Epithelial cell of proximal tubule (primary cell): ENCODE measurements around the gene SPCS2. TPM values are rescaled to one million over a fixed set of nuclear protein-coding genes. Genes with fewer than 3 reads are reported as not detected.

Experiments used
- DNase-seq: peaks from one replicate; pipeline ENCODE4 v3.0.0-alpha.2; 2011; ENCODE audit warnings: low read depth
- H3K4me3 ChIP-seq: 2 replicates; pipeline ENCODE4 v1.5.1; 2011; ENCODE audit warnings: low read depth, mild to moderate bottlenecking, low read length
- total RNA-seq: library from RNA; depleted of rRNA; stranded (reverse); fragments of >200 nt; gene quantifications from 2 replicates; pipeline ENCODE4 v1.2.3, GENCODE V29; 2015
- TF ChIP-seq, protein P1 (sequence below): conservative IDR thresholded peaks from 2 replicates; pipeline ENCODE4 v1.5.1; 2012; ENCODE audit warnings: low read depth, mild to moderate bottlenecking, low read length

The SPCS2 gene
- total RNA-seq, 1 donor from 2014 or later = 42.8 TPM

- H3K4me3 ChIP-seq = peak overlapping the region; percentile 99
- no peak for DNase-seq
Measured at GRCh38 chr11:74949753-74950137, 679 bp downstream of the SPCS2 start.

DNA sequence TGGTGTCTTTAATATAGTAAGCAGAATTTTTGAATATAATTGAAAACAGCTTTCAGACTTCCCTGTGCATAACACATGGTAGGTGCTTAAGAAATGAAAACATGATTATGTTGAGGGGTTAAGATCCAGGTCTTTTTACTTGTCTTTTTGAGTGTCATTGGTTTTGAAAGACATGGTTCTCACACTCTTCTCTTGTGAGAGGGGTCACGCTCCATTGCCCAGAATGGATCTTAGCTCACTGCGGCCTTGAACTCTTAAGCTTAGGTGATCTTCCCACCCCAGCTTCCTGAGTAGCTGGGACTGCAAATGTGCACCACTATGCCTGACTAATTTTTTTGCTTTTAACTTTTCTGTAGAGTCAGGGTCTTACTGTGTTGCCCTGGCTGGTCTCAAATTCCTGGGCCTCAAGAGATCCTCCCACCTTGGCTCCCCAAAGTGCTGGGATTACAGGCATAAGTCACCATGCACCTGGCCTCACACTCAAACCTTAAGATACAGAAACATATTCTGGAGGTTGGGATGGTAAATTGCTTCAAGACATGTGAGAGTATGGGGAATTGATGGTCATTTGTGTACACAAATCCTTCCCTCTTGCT lies 1.4 kb downstream of the SPCS2 start:
- TF ChIP-seq, protein P1, sequence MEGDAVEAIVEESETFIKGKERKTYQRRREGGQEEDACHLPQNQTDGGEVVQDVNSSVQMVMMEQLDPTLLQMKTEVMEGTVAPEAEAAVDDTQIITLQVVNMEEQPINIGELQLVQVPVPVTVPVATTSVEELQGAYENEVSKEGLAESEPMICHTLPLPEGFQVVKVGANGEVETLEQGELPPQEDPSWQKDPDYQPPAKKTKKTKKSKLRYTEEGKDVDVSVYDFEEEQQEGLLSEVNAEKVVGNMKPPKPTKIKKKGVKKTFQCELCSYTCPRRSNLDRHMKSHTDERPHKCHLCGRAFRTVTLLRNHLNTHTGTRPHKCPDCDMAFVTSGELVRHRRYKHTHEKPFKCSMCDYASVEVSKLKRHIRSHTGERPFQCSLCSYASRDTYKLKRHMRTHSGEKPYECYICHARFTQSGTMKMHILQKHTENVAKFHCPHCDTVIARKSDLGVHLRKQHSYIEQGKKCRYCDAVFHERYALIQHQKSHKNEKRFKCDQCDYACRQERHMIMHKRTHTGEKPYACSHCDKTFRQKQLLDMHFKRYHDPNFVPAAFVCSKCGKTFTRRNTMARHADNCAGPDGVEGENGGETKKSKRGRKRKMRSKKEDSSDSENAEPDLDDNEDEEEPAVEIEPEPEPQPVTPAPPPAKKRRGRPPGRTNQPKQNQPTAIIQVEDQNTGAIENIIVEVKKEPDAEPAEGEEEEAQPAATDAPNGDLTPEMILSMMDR = no peak
- DNase-seq = no peak
- peak overlapping the region; percentile 99 for H3K4me3 ChIP-seq

More at GRCh38 chr11:74949753-74950137, 679 bp downstream of the SPCS2 start:
- TF ChIP-seq, protein P1 = no peak

GRCh38 chr11:74951226-74951625 lies 2.2 kb downstream of the SPCS2 start:
- no peak for DNase-seq
- no peak overlapping the region for H3K4me3 ChIP-seq

GRCh38 chr11:74952752-74953151 lies 3.7 kb downstream of the SPCS2 start:
- DNase-seq = no peak
- TF ChIP-seq, protein P1 = no peak
- H3K4me3 ChIP-seq = no peak overlapping the region

More at GRCh38 chr11:74951226-74951625, 2.2 kb downstream of the SPCS2 start:
- TF ChIP-seq, protein P1 = no peak

GRCh38 chr11:74953451-74953850 lies 4.4 kb downstream of the SPCS2 start:
- no peak overlapping the region for H3K4me3 ChIP-seq
- DNase-seq = no peak
- TF ChIP-seq, protein P1 = no peak

GRCh38 chr11:74954199-74954598 lies 5.1 kb downstream of the SPCS2 start:
- TF ChIP-seq, protein P1 = no peak

DNA sequence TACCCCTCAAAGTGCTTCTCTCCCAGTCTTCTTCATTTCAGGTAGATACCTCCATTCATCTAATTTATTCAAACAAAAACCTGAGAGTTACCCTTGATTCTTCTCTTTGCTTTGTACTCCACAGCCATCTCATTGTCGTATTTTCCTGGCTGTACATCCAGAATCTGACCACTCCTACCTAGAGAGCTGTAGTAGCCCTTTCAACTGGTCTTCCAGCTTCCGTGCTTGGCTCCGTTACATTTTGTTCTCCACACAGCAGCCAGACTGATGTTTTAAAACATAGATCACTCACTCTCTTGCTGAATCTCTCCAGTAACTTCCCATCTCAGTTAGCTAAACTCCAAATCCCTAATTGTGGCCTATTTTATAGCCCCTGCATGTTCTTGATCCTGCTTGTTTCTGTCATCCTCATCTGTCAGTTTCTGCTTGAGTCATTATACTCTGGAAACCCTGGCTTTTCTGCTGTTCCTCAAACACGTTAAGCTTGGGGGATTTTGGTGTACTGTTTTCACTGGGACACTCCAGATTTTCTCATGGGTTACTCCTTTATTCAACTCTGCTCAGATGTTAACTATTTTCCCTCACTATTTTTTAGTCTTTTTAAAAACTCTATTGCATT lies 7.4 kb downstream of the SPCS2 start:
- DNase-seq = no peak
- TF ChIP-seq, protein P1 = no peak
- no peak overlapping the region for H3K4me3 ChIP-seq

More at GRCh38 chr11:74954199-74954598, 5.1 kb downstream of the SPCS2 start:
- no peak for DNase-seq
- H3K4me3 ChIP-seq = no peak overlapping the region
